Tibial nerve (tissue), 4 donors: ENCODE measurements around the gene CYTH3.

Experiments used
- EP300 ChIP-seq, 2 donors: sonication (generic); formaldehyde crosslinking; IDR thresholded peaks; one replicate each; pipeline ENCODE4 v1.6.1; 2017; ENCODE audit warnings: antibody characterized with exemption in 2 of 2, mild to moderate bottlenecking in 1 of 2
- POLR2A ChIP-seq, 2 donors: fragments of 450-650 bp; IDR thresholded peaks; one replicate each; pipeline ENCODE4 v1.6.1; 2017; ENCODE audit warnings: antibody characterized with exemption in 2 of 2, mild to moderate bottlenecking in 2 of 2, moderate library complexity in 2 of 2
- TF ChIP-seq, protein P1 (sequence below), 5 experiments: fragments of 200-600 bp in 3 of 5; fragments of 450-650 bp in 2 of 5; sonication (generic) in 3 of 5; IDR thresholded peaks; one replicate each; pipeline ENCODE4 v1.5.1; 2016 to 2019; ENCODE audit warnings: antibody characterized with exemption in 5 of 5, mild to moderate bottlenecking in 3 of 5, moderate library complexity in 2 of 5

DNA sequence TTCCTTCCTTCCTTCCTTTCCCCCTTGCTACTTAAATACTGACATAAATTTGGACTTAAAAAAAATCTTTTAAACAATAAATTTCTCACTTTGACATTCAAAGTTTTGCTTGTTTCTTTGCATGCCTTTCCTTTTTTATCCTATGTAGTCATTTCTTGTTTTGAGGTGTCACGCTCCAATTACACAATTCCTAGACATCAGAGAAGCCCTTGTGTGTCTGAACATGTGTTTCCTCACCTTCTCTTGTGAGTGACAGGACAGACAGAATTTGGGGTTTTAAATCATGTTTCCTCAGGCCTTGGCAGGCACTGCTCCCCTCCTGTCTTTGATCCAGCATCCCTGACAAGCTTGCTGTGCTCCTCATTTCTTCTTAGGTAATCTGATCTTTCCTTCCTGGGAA is 91.3 kb downstream of the CYTH3 start:
- TF ChIP-seq, protein P1, sequence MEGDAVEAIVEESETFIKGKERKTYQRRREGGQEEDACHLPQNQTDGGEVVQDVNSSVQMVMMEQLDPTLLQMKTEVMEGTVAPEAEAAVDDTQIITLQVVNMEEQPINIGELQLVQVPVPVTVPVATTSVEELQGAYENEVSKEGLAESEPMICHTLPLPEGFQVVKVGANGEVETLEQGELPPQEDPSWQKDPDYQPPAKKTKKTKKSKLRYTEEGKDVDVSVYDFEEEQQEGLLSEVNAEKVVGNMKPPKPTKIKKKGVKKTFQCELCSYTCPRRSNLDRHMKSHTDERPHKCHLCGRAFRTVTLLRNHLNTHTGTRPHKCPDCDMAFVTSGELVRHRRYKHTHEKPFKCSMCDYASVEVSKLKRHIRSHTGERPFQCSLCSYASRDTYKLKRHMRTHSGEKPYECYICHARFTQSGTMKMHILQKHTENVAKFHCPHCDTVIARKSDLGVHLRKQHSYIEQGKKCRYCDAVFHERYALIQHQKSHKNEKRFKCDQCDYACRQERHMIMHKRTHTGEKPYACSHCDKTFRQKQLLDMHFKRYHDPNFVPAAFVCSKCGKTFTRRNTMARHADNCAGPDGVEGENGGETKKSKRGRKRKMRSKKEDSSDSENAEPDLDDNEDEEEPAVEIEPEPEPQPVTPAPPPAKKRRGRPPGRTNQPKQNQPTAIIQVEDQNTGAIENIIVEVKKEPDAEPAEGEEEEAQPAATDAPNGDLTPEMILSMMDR (IDR thresholded peaks at IDR 0.05), result no peak
- no peak for TF ChIP-seq EP300 (IDR thresholded peaks at IDR 0.05)
- TF ChIP-seq POLR2A (IDR thresholded peaks at IDR 0.05), result no peak
